Fibroblast of the aortic adventitia (primary cell): ENCODE results near the gene DMRTC2. TPM values are rescaled to one million over a fixed set of nuclear protein-coding genes. Genes with fewer than 3 reads are reported as not detected.
A peak's percentile ranks its signal among the peaks of the same experiment; 100 is the strongest.

Source experiments
- DNase-seq: peaks from one replicate; pipeline ENCODE4 v3.0.0-alpha.2; 2010; ENCODE audit warnings: low read depth
- H3K4me3 ChIP-seq: 2 replicates; pipeline ENCODE4 v1.5.1; 2011; ENCODE audit warnings: low read depth, mild to moderate bottlenecking, control low read depth, low read length, moderate library complexity
- total RNA-seq: library from RNA; depleted of rRNA; stranded (reverse); fragments of >200 nt; gene quantifications from 2 replicates; pipeline ENCODE4 v1.2.3, GENCODE V29; 2012; ENCODE audit warnings: low replicate concordance
- TF ChIP-seq, protein P1 (sequence below): IDR thresholded peaks from 2 replicates; pipeline ENCODE4 v1.5.1; 2011; ENCODE audit warnings: mild to moderate bottlenecking, low read length, control low read depth, inconsistent platforms; ENCODE audit not compliant: insufficient read depth

Gene DMRTC2
- total RNA-seq, 1 donor: not detected

DNA sequence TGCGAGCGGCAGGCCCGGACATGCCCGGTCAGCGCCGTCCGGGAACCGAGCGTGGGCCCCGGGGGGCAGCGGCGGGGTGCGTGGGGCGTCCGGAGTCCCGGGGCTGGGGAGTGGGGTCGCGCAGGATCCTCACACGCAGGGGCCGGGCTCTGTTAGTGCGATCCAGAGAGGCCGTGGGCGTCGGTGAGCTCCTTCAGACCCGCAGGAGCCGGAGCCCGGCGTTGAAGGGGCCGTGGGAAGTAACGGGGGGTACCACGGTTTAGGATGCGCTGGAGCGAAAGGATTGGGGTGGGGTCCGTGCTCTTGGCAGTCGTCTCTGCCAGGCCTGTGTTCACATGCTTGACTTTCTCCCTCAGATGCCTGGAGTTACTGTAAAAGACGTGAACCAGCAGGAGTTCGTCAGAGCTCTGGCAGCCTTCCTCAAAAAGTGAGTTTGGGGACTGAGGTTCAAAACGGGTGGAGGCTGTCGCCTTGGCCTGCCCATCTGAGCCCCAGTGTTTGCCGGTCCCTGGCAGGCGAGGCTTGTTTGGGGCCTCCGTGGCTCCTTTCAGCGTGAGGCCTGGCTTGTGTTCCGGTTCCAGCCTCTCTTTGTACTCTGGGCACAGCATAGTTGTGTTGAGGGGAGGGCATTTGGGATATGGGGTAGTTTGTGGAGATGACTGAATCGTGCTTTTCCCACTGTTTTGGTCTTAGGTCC, 15.7 kb downstream of the DMRTC2 start:
- peak; percentile 57 for DNase-seq
- peak overlapping the region; percentile 98 for H3K4me3 ChIP-seq
- TF ChIP-seq, protein P1, sequence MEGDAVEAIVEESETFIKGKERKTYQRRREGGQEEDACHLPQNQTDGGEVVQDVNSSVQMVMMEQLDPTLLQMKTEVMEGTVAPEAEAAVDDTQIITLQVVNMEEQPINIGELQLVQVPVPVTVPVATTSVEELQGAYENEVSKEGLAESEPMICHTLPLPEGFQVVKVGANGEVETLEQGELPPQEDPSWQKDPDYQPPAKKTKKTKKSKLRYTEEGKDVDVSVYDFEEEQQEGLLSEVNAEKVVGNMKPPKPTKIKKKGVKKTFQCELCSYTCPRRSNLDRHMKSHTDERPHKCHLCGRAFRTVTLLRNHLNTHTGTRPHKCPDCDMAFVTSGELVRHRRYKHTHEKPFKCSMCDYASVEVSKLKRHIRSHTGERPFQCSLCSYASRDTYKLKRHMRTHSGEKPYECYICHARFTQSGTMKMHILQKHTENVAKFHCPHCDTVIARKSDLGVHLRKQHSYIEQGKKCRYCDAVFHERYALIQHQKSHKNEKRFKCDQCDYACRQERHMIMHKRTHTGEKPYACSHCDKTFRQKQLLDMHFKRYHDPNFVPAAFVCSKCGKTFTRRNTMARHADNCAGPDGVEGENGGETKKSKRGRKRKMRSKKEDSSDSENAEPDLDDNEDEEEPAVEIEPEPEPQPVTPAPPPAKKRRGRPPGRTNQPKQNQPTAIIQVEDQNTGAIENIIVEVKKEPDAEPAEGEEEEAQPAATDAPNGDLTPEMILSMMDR: no peak

DNA sequence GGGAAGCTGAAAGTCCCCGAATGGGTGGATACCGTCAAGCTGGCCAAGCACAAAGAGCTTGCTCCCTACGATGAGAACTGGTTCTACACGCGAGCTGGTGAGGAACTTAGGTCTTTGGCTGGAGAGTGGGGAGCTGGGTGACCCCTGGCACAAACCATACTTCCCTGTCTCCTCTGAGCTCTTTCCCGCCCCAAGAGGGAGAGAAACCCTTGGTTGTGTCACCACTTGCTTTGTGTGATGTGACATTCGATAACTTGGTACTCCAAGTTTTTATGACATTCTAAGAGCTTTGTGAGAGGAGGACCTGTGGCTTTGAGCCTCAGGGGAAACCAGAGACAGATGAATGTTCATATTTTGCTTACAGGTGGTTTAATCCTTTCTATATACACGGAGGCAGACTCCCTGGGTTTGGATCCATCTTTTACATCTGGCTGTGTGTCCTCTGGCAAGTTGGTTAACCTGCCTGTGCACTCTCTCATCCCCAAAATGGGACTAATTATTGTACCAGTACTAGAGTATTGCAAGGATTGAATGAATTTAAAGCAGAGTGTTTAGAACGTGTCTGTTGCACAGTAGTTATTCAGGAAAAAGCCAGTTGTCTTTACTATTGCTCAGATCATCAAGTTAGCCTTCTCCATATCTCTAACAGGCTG, 16.4 kb downstream of the DMRTC2 start:
- TF ChIP-seq, protein P1: no peak
- DNase-seq: no peak
- peak overlapping the region; percentile 98 for H3K4me3 ChIP-seq

DNA sequence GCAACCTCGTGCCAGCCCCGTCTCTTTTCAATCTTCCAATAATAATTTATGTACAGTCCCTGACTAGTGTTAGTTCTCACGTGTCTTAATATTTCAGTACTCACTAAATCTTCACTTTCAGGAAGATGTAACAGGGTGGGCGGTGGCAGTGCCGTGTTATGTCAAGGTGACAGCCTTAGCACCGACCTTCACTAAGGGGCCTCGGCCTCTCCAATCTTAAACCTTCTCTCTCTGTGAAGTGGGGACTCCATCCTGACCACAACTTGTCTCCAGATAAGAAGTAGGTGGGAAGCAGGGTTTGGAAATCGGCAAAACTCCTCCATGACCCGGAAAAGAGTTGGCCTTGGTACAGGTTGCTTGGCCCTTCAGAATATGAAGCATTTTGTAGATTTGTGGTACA, 17.0 kb downstream of the DMRTC2 start:
- peak overlapping the region; percentile 98 for H3K4me3 ChIP-seq
- TF ChIP-seq, protein P1: no peak
- no peak for DNase-seq

DNA sequence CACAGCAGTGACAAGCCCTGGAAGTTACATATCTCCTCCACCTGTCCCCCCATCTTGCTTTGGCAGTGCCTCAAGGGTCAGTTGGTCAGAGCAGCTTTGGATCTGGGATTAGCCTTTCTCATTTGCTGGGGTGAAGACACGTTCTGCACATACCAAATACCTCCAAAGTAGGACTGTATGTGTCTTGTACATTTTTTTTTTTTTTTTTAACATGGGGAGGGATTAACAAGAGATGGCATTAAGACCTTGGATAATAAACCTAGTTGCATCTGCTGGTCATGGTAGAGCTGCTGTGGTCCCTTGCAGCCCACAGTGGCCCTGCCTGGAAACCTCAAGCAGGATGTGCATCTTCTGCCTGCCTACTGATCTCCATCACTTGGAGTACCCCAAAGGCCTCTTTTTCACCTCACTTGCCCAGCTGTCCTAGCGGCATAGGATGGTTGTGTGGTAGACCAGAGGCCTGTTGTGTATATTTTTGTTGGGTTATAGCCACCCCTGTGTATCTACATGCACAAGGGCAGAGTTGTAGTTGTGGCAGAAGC, 17.7 kb downstream of the DMRTC2 start:
- DNase-seq: no peak
- H3K4me3 ChIP-seq: peak overlapping the region; percentile 98
- TF ChIP-seq, protein P1: no peak

DNA sequence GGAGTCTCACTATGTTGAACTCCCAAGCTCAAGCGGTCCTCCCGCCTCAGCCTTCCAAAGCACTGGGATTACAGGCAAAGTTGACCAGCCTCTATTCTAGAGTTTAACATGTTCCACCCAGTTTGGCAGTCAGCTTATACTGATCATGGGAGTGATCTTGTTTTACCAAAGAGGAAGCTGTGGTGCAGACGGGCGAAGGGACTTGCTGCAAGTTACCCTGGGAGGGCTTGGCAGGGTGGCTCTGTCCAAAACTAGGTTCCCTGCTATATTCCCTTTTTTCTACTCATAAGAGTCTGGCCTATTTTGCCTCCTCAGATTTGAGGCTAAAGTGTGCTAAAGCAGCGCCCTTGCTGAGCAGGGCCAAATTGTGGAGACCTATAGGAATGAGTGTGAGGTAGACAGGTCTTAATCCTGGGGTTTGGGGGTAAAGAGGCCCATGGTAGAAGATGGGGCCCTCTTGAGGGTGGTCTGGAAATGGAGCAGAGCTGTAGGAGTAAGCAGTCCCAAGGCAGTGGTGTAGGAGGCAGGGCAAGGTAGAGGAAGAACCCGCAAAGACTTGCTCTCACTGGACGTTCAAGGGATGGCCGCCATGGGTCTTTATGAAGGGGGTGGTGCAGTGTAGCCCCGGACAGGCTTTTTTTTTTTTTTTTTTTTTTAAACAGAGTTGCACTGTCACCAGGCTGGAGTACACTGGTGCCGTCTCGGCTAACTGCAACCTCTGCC, 18.5 kb downstream of the DMRTC2 start:
- no peak overlapping the region for H3K4me3 ChIP-seq
- TF ChIP-seq, protein P1: no peak
- no peak for DNase-seq

DNA sequence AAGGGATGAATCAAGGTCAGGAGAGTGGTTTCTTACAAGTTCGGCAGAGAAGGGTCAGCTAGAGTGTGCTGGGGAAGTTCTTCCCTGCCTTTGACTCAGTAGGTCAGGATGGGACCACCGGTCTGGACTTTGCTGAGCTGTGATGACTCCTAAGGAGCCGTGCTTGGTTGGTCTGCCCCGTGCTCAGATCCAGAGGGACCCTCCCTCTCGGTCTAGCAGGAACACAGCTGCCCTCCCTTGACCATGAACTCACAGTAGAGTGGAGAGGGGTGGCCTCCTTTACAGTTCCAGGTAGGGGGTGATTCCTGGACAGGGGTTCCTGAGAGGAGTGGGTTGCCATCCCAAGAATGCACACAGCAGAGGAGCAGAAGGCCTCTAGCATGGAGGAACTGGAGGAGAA, 19.5 kb downstream of the DMRTC2 start:
- H3K4me3 ChIP-seq: no peak overlapping the region
- TF ChIP-seq, protein P1: no peak
- no peak for DNase-seq
